ENCODE results near the gene NISCH. TPM values are rescaled to one million over a fixed set of nuclear protein-coding genes. Genes with fewer than 3 reads are reported as not detected.

The NISCH gene
- total RNA-seq, 1 experiment from 2014 or later: 104 TPM

GRCh38 chr3:52494886-52495495 is 39.6 kb downstream of the NISCH start, which contains the start of gene STAB1:
Gene STAB1 (plus strand): TSS chr3:52495338. CDS start chr3:52495414, 76 bp downstream.
- no peaks in the 10 kb centered on the region for H3K27me3 ChIP-seq (ENCODE audit: insufficient read depth, low read length)
- no peaks in the 10 kb centered on the region for H3K9me3 ChIP-seq (ENCODE audit: control insufficient read depth, low read depth, low read length)
- no peak within 1 kb of the TSS for H2AFZ ChIP-seq (ENCODE audit: low read length)
- no peak within 1 kb of the TSS for H2AK5ac ChIP-seq (ENCODE audit: insufficient read length, low read length)
- H3K56ac ChIP-seq (ENCODE audit: insufficient read length, low read depth, low read length): no peak within 1 kb of the TSS
- no peaks in the 10 kb centered on the region for H3K79me1 ChIP-seq (ENCODE audit: insufficient read depth, low read depth, low read length, poor library complexity, severe bottlenecking)
- H3K14ac ChIP-seq (ENCODE audit: insufficient read depth, low read length): no peak within 1 kb of the TSS; the same call in 1 of the 2 replicates
- H4K20me1 ChIP-seq (ENCODE audit: control insufficient read depth, insufficient read depth, insufficient read length): no peaks in the 10 kb centered on the region
- H2BK5ac ChIP-seq (ENCODE audit: insufficient read length, low read length): no peak within 1 kb of the TSS
- H4K8ac ChIP-seq (replicated peaks; ENCODE audit: insufficient read length, low read depth, low read length): no peak within 1 kb of the TSS
- DNase-seq: no peak
- no peak within 1 kb of the TSS for H4K91ac ChIP-seq (ENCODE audit: insufficient read length, low read depth, low read length)
- H2BK120ac ChIP-seq (ENCODE audit: low read depth, low read length, poor library complexity, severe bottlenecking): no peak within 1 kb of the TSS
- H3K18ac ChIP-seq (ENCODE audit: insufficient read length, low read depth, low read length): no peak within 1 kb of the TSS
- no peaks in the 10 kb centered on the region for H3K4me1 ChIP-seq (ENCODE audit: insufficient read depth, low read length)
- WGBS (ENCODE audit: extremely low coverage, insufficient read length, low lambda C conversion rate): no CpG with 5 or more reads among the region's 25 CpGs
- H3K27ac ChIP-seq (ENCODE audit: insufficient read length, low read depth, low read length): no peak within 1 kb of the TSS
- H3T11ph ChIP-seq (ENCODE audit: low read length): no peak within 1 kb of the TSS
- H3K9ac ChIP-seq (ENCODE audit: extremely low read depth, insufficient read length, low read length): no peak within 1 kb of the TSS
- H3K27ac Mint-ChIP-seq: peak within 1 kb of the TSS; percentile 19 to 95 (median 49); a peak in 2 of 7 replicates
- TF ChIP-seq, protein P1, sequence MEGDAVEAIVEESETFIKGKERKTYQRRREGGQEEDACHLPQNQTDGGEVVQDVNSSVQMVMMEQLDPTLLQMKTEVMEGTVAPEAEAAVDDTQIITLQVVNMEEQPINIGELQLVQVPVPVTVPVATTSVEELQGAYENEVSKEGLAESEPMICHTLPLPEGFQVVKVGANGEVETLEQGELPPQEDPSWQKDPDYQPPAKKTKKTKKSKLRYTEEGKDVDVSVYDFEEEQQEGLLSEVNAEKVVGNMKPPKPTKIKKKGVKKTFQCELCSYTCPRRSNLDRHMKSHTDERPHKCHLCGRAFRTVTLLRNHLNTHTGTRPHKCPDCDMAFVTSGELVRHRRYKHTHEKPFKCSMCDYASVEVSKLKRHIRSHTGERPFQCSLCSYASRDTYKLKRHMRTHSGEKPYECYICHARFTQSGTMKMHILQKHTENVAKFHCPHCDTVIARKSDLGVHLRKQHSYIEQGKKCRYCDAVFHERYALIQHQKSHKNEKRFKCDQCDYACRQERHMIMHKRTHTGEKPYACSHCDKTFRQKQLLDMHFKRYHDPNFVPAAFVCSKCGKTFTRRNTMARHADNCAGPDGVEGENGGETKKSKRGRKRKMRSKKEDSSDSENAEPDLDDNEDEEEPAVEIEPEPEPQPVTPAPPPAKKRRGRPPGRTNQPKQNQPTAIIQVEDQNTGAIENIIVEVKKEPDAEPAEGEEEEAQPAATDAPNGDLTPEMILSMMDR (conservative IDR thresholded peaks at IDR 0.05): no peak
- no peak within 1 kb of the TSS for H2BK12ac ChIP-seq (ENCODE audit: insufficient read length, low read depth, low read length)
- peaks cover 8 to 16% of the 10 kb centered on the region in 2 experiments for H3K4me1 Mint-ChIP-seq
- no peaks in the 10 kb centered on the region for H3K23me2 ChIP-seq (ENCODE audit: insufficient read length, low read depth, low read length, poor library complexity, severe bottlenecking)
- H3K9me3 Mint-ChIP-seq: no peaks in the 10 kb centered on the region
- H3K79me2 ChIP-seq (ENCODE audit: insufficient read depth, low read length): no peaks in the 10 kb centered on the region
- no peak within 1 kb of the TSS for H4K5ac ChIP-seq (ENCODE audit: insufficient read length, low read depth, low read length)
- H3K4me3 Mint-ChIP-seq: no peak within 1 kb of the TSS; a peak in 1 of 5 replicates
- no peak within 1 kb of the TSS for H3K4ac ChIP-seq (ENCODE audit: low read depth, low read length)
- no peak within 1 kb of the TSS for H3K23ac ChIP-seq (ENCODE audit: insufficient read length, low read depth, low read length)
- peaks cover 9 to 30% (median 29%) of the 10 kb centered on the region in 3 experiments for H3K36me3 Mint-ChIP-seq (ENCODE audit: insufficient read depth in 1 of 3, low read depth in 3 of 3)
- no peak within 1 kb of the TSS for H2BK15ac ChIP-seq (ENCODE audit: low read depth, low read length)
- H3K4me2 ChIP-seq (ENCODE audit: insufficient read depth, insufficient read length, low read length): no peak within 1 kb of the TSS
- no peak within 1 kb of the TSS for H2BK20ac ChIP-seq (ENCODE audit: low read depth, low read length, poor library complexity, severe bottlenecking)
- H3K27me3 Mint-ChIP-seq (ENCODE audit: low read depth): no peaks in the 10 kb centered on the region

All from H9 (cell line).